Measurements from ENCODE around the gene TFB1M.

DNA sequence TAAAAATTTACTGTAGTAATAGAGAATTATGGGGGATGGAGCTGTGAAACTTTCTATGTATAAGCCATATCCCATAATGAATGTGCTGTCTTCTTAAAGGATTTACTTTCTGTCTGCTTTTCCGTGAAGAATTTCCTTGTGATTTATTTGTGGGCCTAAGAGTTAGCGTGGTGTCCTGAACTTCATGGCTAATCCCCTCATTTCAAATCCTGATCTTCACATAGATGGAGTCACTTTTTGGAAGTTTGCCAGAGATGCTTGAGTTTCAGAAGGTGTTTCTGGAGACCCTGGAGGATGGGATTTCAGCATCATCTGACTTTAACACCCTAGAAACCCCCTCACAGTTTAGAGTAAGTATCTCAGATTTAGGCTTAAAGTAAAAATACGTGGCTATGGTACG, 69.8 kb downstream of the TFB1M start:
- TF ChIP-seq EP300 (IDR thresholded peaks at IDR 0.05) (no peak), POLR2A (IDR thresholded peaks at IDR 0.05) (no peak)

Measured in suprapubic skin (tissue), 2 donors.